T-helper 9 cell (primary cell): ENCODE data around the gene HAVCR2.

Experiments used
- DNase-seq: peaks from one replicate; pipeline ENCODE4 v3.0.0-alpha.2; 2020

HAVCR2 gene

DNA sequence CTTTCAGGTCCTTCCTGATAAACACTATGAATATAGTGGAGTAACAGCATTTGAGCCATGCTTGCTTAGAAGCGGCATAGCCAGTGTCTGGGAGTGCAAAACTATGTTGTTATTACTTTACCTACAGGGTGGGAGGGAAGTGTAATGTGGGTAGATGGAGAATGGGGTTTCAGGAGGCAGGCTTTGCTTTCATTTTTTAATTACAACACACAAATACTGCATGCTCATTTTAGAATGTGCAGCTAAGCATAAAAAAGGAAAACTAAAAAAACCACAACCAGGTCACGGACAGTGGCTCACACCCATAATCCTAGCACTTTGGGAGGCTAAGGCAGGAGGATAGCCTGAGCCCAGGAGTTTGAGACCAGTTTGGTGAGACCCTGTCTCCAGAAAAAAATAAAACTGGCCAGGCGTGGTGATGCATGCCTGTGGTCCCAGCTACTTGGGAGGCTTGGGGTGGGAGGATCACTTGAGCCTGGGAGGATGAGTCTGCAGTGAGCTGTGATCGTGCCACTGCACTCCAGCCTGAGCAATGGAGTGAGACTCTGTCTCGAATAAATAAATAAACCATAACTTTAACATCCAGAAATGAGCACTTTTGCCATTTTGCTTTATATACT, 70.2 kb downstream of the HAVCR2 start:
- no peak for DNase-seq
